ENCODE data around the gene FBRS.
A peak's percentile ranks its signal among the peaks of the same experiment; 100 is the strongest.

FBRS gene

DNA sequence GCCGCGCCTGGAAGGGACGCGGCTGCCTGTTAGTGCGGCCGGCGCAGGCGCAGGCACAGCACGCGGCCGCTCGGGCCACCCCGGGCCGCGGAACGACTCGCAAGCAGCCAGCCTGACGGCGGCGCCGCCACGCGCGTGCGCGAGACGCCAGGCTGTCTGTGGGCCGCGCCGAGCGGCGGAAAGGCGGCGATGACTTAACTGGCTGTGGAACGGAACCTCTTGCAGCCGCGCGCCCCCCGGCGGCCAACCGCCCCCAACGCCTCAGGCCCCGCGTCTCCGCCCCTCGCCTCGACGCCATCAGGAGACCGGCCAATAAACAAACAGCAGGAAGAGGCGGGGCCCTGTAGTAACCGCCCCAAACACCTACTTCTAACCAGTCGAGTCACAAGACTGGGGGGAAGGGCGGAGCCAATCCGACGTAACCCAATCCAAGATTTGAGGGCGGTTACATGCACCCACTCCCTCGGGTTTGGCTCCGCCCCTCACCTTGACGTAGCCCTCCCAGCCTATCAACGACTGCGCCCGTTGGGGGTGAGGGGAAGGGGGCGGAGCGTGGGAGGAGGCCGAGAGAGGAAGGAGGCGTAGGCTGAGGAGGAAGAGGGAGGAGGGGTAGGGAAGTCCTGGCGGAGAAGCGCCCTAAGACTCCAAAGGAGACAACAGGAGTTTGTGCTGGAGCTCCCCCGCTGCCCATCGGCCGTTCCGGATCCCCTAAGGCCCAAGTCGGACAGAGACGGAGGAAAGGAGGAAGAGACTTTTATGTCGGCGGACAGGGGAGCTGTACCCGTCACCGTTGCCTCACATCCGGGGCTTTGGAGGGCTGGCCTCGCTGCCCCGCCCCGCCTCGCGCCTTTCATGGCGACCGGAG, at the start of gene FBRS:
Gene FBRS (plus strand): TSS at position 566 of the 865 bp plus-strand sequence. CDS start 1,088 bp downstream, outside the sequence.
- H3K27ac ChIP-seq (ENCODE audit: extremely low read depth, low read depth, low read length) = peak within 1 kb of the TSS; percentile 95
- ChIA-PET CTCF (interaction anchor here (0.5 to 4.1 kb wide), 9 partner anchors 8 to 279 kb away, joined by 3 to 43 read pairs (median 4); partner anchors contain the start of gene PRR14), POLR2A (interaction anchor here (0.5 to 2.6 kb wide), 25 partner anchors 8 to 605 kb away, joined by 3 to 29 read pairs (median 4); partner anchors contain the start of genes ALDOA, CORO1A, DCTPP1 and PHKG2)
- H3K4me3 ChIP-seq (ENCODE audit: low read depth, low read length) = peak within 1 kb of the TSS; percentile 91
- H3K4me1 ChIP-seq (ENCODE audit: control insufficient read depth, insufficient read depth, low read length) = peaks cover 7% of the 10 kb centered on the region
- H3K9me3 ChIP-seq (ENCODE audit: control insufficient read depth, insufficient read depth, low read depth, low read length) = no peaks in the 10 kb centered on the region
- H3K36me3 ChIP-seq (ENCODE audit: control insufficient read depth in 2 of 2, insufficient read depth in 1 of 2, low read length in 2 of 2) = peaks cover 29 to 70% of the 10 kb centered on the region in 2 experiments; a peak in 2 of 3 replicates
- TF ChIP-seq ZNF639 (tag by site-specific recombination; IDR thresholded peaks at IDR 0.05) (peak; percentile 14; the same call in 1 of the 2 replicates), ZNF404 (tag by site-specific recombination; IDR thresholded peaks at IDR 0.05) (no peak), ZNF624 (tag by site-specific recombination; IDR thresholded peaks at IDR 0.05) (no peak), ZFP69B (tag by site-specific recombination; IDR thresholded peaks at IDR 0.05) (peak; percentile 96), KLF9 (tag by site-specific recombination; IDR thresholded peaks at IDR 0.05; ENCODE audit: low read depth) (peak; percentile 92), ZNF558 (tag by site-specific recombination; IDR thresholded peaks at IDR 0.05) (no peak), OVOL3 (tag by site-specific recombination; IDR thresholded peaks at IDR 0.05) (no peak; the same call in 1 of the 2 replicates), ZEB2 (tag by site-specific recombination; IDR thresholded peaks at IDR 0.05) (peak; percentile 91), ZNF324 (tag by site-specific recombination; IDR thresholded peaks at IDR 0.05) (no peak), ZNF37A (tag by site-specific recombination; IDR thresholded peaks at IDR 0.05) (no peak), KLF16 (tag by site-specific recombination; IDR thresholded peaks at IDR 0.05) (peak; percentile 97), ZNF2 (tag by site-specific recombination; IDR thresholded peaks at IDR 0.05) (peak; percentile 90), ZBTB7A (tag by site-specific recombination; IDR thresholded peaks at IDR 0.05; ENCODE audit: low read depth) (peak; percentile 92; the same call in 1 of the 2 replicates), ZBTB17 (tag by site-specific recombination; IDR thresholded peaks at IDR 0.05) (peak; percentile 89), ZNF366 (tag by site-specific recombination; conservative IDR thresholded peaks at IDR 0.05) (peak; percentile 78), KLF10 (tag by site-specific recombination; IDR thresholded peaks at IDR 0.05) (peak; percentile 88), ZNF560 (tag by site-specific recombination; IDR thresholded peaks at IDR 0.05; ENCODE audit: borderline replicate concordance) (no peak), MZF1 (tag by site-specific recombination; IDR thresholded peaks at IDR 0.05; ENCODE audit: borderline replicate concordance) (no peak; the same call in 1 of the 2 replicates), ZNF449 (tag by site-specific recombination; IDR thresholded peaks at IDR 0.05) (peak; percentile 26; the same call in 1 of the 2 replicates), KLF17 (tag by site-specific recombination; IDR thresholded peaks at IDR 0.05) (peak; percentile 53), ZNF580 (tag by site-specific recombination; IDR thresholded peaks at IDR 0.05) (peak; percentile 93), ZNF16 (tag by site-specific recombination; IDR thresholded peaks at IDR 0.05; ENCODE audit: low read depth) (no peak), SETDB1 (IDR thresholded peaks at IDR 0.05; ENCODE audit: insufficient read length, low read length) (no peak)
- TF ChIP-seq, protein P1, sequence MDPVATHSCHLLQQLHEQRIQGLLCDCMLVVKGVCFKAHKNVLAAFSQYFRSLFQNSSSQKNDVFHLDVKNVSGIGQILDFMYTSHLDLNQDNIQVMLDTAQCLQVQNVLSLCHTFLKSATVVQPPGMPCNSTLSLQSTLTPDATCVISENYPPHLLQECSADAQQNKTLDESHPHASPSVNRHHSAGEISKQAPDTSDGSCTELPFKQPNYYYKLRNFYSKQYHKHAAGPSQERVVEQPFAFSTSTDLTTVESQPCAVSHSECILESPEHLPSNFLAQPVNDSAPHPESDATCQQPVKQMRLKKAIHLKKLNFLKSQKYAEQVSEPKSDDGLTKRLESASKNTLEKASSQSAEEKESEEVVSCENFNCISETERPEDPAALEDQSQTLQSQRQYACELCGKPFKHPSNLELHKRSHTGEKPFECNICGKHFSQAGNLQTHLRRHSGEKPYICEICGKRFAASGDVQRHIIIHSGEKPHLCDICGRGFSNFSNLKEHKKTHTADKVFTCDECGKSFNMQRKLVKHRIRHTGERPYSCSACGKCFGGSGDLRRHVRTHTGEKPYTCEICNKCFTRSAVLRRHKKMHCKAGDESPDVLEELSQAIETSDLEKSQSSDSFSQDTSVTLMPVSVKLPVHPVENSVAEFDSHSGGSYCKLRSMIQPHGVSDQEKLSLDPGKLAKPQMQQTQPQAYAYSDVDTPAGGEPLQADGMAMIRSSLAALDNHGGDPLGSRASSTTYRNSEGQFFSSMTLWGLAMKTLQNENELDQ (tag by site-specific recombination; IDR thresholded peaks at IDR 0.05; ENCODE audit: low read depth) = no peak
- TF ChIP-seq, protein P2, sequence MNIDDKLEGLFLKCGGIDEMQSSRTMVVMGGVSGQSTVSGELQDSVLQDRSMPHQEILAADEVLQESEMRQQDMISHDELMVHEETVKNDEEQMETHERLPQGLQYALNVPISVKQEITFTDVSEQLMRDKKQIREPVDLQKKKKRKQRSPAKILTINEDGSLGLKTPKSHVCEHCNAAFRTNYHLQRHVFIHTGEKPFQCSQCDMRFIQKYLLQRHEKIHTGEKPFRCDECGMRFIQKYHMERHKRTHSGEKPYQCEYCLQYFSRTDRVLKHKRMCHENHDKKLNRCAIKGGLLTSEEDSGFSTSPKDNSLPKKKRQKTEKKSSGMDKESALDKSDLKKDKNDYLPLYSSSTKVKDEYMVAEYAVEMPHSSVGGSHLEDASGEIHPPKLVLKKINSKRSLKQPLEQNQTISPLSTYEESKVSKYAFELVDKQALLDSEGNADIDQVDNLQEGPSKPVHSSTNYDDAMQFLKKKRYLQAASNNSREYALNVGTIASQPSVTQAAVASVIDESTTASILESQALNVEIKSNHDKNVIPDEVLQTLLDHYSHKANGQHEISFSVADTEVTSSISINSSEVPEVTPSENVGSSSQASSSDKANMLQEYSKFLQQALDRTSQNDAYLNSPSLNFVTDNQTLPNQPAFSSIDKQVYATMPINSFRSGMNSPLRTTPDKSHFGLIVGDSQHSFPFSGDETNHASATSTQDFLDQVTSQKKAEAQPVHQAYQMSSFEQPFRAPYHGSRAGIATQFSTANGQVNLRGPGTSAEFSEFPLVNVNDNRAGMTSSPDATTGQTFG (tag by site-specific recombination; IDR thresholded peaks at IDR 0.05; ENCODE audit: borderline replicate concordance) = no peak

Data from HEK293 (cell line).